Measurements from ENCODE around the gene BABAM2.
"Not testable (repeated sequence)": the region's sequence is repeated elsewhere in the genome, so short reads cannot be mapped to it uniquely, and the experiment has no call there.

The BABAM2 gene

GRCh38 chr2:27878825-27879224 is 11.7 kb upstream of the BABAM2 start:
- DNase-seq (ENCODE audit: low read depth in 3 of 3) = no peak

DNA sequence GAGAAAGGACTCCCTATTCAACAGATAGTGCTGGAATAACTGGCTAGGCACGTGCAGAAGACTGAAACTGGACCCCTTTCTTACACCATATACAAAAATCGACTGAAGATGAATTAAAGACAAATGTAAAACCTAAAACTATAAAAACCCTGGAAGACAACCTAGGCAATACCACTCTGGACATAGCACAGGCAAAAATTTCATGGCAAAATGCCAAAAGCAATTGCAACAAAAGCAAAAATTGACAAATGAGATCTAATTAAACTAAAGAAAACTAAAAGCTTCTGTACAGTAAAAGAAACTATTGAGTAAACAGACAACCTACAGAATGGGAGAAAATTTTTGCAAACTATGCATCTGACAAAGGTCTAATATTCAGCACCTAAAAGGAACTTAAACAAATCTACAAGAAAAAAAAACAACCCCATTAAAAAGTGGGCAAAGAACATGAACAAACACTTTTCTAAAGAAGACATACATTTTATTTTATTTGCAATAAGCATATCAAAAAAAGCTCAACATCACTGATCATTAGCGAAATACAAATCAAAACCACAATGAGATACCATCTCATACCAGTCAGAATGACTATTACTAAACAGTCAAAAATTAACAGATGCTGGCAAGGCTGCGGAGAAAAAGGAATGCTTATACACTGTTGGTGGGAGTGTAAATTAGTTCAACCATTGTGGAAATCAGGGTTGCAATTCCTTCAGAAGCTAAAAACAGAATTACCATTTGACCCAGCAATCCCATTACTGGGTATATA is 8.5 kb upstream of the BABAM2 start:
- not testable (repeated sequence) for DNase-seq (ENCODE audit: low read depth in 3 of 3)

DNA sequence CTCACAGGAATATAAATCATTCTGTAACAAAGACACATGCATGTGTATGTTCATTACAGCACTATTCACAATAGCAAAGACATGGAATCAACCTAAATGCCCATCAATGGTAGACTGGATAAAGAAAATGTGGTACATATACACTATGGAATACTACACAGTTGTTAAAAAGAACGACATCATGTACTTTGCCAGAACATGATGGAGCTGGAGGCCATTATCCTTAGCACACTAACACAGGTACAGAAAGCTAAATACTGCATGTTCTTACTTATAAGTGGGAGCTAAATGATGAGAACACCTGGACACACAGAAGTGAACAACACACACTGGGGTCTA is 8.0 kb upstream of the BABAM2 start:
- DNase-seq (ENCODE audit: low read depth in 3 of 3) = not testable (repeated sequence)

DNA sequence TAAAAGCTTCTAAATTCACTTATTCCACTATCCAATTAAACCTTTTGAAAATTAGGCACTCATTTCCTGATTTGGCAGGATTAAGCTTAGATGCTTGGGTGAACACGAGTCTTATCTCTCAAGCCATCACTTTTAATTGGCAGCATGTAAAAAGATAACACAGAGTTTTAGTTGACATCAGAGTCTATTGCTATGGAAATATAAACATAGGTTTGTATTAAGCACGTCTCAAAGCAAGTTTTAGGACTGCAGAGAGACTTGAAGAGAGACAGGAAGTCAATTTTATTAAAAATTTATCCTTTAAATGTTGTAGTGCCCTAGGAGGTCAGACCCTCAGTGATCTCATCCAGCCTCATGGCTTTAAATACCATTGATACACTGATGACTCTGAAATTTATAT is 5.9 kb upstream of the BABAM2 start:
- DNase-seq (ENCODE audit: low read depth in 3 of 3) = no peak

DNA sequence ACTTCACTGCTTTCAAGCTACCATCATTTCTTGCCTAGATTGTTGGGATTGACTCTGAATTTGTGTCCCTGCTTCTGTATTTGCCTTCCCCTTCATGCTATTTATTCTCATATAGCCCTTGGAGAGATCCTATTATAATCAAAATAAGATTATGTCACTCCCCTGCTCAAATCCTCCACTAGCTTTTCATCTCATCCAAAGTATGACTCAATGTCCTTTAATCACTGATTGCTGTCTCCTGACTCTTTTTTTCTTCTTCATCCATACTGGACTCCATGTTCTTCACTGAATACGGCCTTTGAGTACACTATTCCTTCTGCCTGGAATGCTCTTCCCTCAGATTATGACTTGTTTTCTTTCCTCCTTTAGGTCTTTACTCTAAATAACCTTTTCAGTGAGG is 5.3 kb upstream of the BABAM2 start:
- DNase-seq (ENCODE audit: low read depth in 3 of 3) = no peak

DNA sequence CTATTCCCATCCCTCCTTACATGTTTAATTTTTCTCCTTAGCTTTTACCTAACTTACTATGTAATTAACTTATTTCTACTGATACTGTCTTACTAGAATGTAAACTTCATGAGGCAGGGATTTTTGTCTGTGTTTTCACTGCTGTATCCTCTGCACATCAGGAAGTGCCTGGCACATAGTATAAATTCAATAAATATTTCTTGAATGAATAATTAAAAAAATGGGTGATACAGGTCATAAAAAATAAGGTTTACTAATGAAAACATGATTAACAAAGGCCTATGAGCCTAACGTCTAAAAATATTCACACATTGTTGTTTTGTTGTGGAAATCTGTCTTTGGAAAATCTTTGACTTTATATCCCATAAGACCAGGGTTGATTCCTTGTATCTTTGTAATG is 4.9 kb upstream of the BABAM2 start:
- DNase-seq (ENCODE audit: low read depth in 3 of 3) = no peak

- no peak for DNase-seq (ENCODE audit: low read depth in 3 of 3)
Measured at GRCh38 chr2:27886322-27886721, 4.2 kb upstream of the BABAM2 start.

DNA sequence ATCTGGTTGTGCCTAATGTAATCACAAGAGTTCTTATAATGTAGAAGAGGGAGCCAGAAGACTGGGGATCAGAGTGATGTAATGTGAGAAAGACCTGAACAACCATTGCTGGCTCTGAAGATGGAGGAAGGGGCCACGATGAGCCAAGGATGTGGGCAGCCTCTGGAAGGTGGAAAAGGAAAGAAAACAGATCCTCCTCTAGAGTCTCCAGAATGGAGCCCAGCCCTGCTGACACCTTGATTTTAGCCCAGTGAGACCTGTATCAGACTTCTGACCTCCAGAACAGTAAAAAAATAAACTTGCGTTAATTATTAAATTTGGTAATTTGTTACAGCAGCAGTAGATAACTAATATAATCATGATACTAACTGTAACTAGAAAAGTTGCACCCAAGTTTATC is 3.4 kb upstream of the BABAM2 start:
- no peak for DNase-seq (ENCODE audit: low read depth in 3 of 3)

DNA sequence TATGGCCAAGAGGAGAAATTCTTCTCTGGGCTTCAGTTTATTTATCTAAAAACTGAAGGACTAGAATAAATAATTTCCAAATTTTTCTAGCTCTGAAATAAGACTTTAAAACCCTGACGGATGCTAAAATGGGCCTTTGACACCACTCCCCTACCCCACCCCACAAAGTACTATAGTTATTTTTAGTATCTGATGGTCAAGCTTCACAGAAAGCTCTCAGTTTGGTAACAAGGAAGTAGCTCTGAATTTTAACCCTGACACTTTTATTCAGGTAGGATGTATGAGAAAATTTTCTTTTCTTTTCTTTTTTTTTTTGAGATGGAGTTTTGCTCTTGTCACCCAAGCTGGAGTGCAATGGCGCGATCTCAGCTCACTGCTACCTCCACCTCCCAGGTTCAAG is 2.7 kb upstream of the BABAM2 start:
- no peak for DNase-seq (ENCODE audit: low read depth in 3 of 3)

DNA sequence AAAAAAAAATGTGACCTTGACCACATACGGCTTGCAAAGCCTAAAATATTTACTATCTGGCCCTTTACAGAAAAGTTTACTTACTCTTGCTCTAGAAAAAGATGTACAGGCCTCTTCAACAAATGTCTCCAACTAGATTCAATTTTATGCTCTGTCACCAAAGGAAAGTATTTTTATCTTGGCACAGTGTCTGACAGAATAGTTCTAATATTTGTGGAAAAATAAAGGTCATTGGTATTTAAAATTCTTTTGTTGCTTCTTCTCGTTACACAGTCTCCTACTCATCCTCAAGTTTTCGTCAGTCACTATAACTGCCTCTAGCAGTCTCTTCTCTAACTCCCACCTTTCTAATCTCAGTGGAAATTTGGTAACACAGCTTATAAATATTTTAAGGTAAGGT is 1.7 kb upstream of the BABAM2 start:
- DNase-seq (ENCODE audit: low read depth in 3 of 3) = no peak

DNA sequence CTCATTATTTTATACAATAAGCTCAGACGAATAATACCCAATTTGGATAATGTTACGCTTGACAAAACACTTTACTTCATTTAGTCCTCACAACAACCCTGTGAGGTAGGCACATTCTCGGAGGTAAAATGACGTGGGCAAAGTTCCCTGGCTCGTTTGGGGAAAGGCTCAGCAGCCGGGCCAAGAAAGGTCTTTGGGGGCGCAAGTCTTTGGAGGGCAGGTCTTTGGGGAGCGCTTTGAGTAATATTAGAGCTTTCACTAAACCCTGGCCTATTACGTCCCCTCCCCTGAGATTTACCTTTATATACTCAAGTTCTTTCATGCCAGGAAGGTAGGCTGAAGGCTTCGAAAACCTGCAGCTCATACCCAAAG is 769 bp upstream of the BABAM2 start:
- no peak for DNase-seq (ENCODE audit: low read depth in 3 of 3)

GRCh38 chr2:27890924-27891672 is 569 bp downstream of the BABAM2 start:
- peak; percentile 67 to 83 (median 80) for DNase-seq (ENCODE audit: low read depth in 3 of 3)

DNA sequence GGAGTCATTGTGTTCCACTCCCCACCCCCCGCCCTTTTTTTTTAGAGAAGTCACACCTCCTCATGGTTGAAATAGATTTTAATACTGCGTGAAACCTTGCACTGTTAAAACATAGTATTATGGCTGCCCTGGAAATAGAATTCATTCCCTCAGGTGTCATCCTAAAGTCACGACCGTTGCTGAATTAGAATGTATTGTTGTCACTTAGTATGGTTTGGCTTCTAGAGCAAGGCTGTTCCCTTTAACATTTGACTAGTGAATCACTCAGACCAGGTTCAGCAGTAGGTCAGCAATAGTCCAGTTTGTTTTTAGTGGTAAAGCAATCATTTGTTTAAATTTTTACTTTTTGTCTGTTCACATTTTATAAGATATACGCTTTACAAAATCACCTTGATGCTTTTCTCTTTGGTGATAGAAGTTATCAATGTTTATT is 1.2 kb downstream of the BABAM2 start:
- DNase-seq (ENCODE audit: low read depth in 3 of 3) = no peak

- no peak for DNase-seq (ENCODE audit: low read depth in 3 of 3)
Measured at GRCh38 chr2:27893006-27893405, 2.5 kb downstream of the BABAM2 start.

DNA sequence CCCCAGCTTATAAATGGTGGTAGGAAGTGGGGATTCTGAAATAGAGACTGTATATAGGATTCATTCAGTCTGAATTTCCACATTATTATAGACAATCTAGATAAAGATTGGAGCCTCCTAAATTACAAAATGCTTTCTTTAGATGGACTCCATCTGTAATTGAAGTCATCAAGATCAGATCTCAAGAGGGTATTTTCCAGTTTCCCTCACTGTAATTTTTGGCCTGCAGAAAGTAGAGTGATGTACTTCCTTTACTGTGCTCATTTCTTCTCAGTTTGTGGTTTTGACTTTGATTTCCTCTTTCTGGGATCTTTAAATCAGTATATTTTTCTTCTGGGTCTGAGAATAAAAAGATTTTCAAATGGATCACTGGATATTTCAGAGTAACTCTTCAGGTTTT is 7.2 kb downstream of the BABAM2 start:
- no peak for DNase-seq (ENCODE audit: low read depth in 3 of 3)

DNA sequence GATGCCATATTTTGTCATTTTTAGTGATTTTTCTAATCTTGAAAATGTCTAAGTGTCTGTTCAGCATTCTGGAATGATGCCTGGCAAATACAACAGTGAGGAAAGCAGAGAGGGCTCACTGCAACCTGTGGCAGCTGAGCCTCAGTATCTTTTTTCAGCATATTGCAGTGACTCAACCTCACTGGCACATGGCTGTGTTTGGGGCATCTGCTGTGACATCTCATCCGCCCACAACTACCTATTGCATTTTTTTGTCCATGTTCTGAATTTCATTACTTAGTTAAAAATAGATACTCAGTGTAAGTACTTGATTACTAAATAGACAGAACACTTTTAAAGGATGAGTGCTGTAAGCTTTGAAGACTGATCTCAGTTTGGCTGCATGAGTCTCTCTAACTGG is 10.7 kb downstream of the BABAM2 start:
- peak in 2 of 3 experiments; percentile 27 to 37 for DNase-seq (ENCODE audit: low read depth in 3 of 3)

GRCh38 chr2:27902098-27902497 is 11.6 kb downstream of the BABAM2 start:
- no peak for DNase-seq (ENCODE audit: low read depth in 3 of 3)

DNA sequence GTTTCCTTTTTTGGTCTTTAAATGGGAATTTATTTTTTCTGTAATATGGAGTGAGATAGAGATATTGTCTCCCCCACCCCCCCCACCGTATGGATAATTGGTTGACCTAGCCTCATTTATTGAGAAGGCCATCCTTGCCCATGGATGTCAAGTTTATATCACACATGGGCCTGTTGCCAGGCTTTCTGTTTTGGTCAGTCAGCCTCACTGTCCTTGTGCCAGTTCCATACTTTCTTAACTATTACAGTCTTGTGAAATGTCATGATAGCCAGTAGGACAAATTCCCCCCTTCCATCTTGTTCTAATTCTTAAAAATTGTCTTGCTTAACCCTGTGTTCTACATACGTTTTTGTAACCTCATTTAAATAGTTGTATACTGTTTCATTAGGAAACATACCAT is 12.5 kb downstream of the BABAM2 start:
- no peak for DNase-seq (ENCODE audit: low read depth in 3 of 3)

- no peak for DNase-seq (ENCODE audit: low read depth in 3 of 3)
Measured at GRCh38 chr2:27903649-27904404, 13.3 kb downstream of the BABAM2 start.

DNA sequence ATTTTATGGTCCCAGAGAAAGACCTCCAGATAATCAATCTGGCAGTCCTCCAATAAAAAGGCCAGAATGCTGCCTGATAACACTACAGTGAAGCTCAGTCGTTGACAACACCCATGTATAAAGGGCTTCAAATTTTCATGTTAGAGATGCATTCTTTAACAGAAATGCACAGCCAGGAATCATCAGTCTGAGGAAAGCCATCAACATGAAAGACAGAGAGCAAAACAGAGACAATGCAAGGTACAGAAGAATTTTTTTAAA is 13.8 kb downstream of the BABAM2 start:
- DNase-seq (ENCODE audit: low read depth in 3 of 3) = no peak

GRCh38 chr2:27906074-27906473 is 15.5 kb downstream of the BABAM2 start:
- no peak for DNase-seq (ENCODE audit: low read depth in 3 of 3)

DNA sequence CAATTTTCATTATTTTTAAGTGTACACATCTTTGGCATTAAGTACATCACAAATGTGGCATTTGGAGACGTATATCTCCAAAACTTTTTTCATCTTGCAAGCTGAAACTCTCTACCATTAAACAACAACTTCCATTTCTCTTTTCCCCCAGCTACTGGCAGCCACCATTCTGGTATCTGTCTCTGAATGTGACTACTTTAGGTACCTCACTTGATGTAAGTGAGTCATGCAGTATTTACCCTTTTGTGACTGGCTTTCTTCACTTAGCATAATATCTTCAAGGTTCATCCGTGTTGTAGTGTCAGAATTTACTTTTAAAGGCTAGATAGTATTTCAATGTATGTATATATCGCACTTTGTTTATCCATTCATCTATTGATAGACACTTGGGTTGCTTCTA is 17.0 kb downstream of the BABAM2 start:
- no peak for DNase-seq (ENCODE audit: low read depth in 3 of 3)

DNA sequence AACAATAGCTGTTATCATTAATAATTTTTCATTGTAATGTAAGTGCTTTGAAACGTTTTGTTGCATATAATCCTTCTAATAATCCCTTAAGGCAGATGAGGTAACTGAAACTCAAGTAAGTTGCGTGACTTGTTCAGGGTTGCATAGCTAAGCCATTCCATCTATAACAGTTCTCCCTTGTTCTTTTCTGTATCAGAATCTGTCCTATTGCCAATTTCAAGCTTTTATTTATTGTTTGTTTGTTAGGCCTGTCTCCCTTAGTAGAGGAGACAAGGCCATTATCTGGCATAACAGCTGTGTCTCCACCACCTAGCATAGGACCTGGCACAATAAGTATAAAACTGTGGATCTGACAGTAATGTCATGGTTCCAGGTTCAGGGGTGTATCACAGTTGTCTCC is 19.4 kb downstream of the BABAM2 start:
- DNase-seq (ENCODE audit: low read depth in 3 of 3) = no peak
